ENCODE data around the gene MAPKAP1. TPM values are rescaled to one million over a fixed set of nuclear protein-coding genes. Genes with fewer than 3 reads are reported as not detected.

Gene MAPKAP1
- total RNA-seq, 1 donor from 2014 or later = 84.9 TPM

DNA sequence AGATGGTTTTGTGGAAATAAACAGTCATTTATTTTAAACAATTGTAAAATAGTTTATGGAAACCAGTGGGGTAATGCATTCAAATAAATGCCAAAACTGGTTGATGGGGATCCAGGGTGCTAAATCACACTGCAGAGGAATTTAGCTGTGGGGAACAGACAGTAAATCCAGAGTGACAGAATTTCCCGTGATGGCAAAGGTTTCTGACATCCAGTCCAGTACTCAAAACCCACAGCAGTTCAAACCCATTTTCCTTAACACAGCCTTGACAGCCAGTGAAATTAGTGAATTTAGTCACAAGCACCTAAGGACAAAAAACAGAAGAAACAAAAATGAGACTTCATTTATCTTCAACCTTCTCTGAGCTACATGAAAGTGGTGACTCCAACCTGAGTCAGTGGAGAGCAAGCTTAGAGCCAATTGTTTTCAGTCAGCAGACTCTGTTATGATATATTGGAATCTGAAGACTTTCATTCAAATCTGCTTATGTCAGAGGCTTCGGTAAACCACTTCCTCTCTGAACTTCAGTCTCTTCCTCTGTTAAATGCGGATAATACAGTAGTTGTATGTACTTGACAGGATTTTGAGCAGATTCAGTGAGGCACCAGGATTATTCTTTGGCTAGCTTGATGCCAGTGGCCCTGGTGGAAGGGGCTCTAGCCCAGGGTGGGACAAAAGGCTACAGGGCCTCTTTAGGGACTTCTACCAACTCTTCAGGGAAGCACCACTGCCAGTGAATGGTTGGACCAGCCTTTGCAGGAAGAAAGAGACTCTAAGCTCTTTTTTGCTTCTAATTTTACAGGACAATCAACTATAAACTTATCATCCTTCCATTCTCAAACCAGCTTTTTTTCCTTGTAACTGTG lies 185.3 kb downstream of the MAPKAP1 start:
- H3K27ac Mint-ChIP-seq = peak overlapping the region; percentile 32
- DNase-seq = no peak
- no peaks in the 10 kb centered on the region for H3K27me3 Mint-ChIP-seq
- peak overlapping the region; percentile 47 for H3K4me3 Mint-ChIP-seq
- intact Hi-C loops (cut with micrococcal nuclease) = no loop called here
- H3K36me3 Mint-ChIP-seq (ENCODE audit: low read depth) = peaks cover 24% of the 10 kb centered on the region
- H3K9me3 Mint-ChIP-seq = no peaks in the 10 kb centered on the region
- peak; percentile 45 for ATAC-seq (ENCODE audit: low read depth)
- CTCF ChIA-PET = interaction anchor here (1.5 kb wide), 1 partner anchor 37 kb away, joined by 3 read pairs; no protein-coding TSS in a partner anchor
- TF ChIP-seq, protein P1, sequence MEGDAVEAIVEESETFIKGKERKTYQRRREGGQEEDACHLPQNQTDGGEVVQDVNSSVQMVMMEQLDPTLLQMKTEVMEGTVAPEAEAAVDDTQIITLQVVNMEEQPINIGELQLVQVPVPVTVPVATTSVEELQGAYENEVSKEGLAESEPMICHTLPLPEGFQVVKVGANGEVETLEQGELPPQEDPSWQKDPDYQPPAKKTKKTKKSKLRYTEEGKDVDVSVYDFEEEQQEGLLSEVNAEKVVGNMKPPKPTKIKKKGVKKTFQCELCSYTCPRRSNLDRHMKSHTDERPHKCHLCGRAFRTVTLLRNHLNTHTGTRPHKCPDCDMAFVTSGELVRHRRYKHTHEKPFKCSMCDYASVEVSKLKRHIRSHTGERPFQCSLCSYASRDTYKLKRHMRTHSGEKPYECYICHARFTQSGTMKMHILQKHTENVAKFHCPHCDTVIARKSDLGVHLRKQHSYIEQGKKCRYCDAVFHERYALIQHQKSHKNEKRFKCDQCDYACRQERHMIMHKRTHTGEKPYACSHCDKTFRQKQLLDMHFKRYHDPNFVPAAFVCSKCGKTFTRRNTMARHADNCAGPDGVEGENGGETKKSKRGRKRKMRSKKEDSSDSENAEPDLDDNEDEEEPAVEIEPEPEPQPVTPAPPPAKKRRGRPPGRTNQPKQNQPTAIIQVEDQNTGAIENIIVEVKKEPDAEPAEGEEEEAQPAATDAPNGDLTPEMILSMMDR (IDR thresholded peaks at IDR 0.05) = no peak
- H3K4me1 Mint-ChIP-seq = peaks cover 38% of the 10 kb centered on the region
- POLR2A ChIA-PET = interaction anchor here (1.3 kb wide), 1 partner anchor 8 kb away, joined by 7 read pairs; no protein-coding TSS in a partner anchor

GRCh38 chr9:125519734-125520133 lies 187.3 kb downstream of the MAPKAP1 start:
- no peak overlapping the region for H3K27ac Mint-ChIP-seq
- CTCF ChIA-PET = no interaction called here
- H3K36me3 Mint-ChIP-seq (ENCODE audit: low read depth) = peaks cover 25% of the 10 kb centered on the region
- H3K4me1 Mint-ChIP-seq = peaks cover 25% of the 10 kb centered on the region
- ATAC-seq (ENCODE audit: low read depth) = no peak
- intact Hi-C loops (cut with micrococcal nuclease) = no loop called here
- DNase-seq = no peak
- no peak overlapping the region for H3K4me3 Mint-ChIP-seq
- TF ChIP-seq, protein P1 (IDR thresholded peaks at IDR 0.05) = no peak
- no peaks in the 10 kb centered on the region for H3K9me3 Mint-ChIP-seq
- POLR2A ChIA-PET = no interaction called here
- no peaks in the 10 kb centered on the region for H3K27me3 Mint-ChIP-seq

DNA sequence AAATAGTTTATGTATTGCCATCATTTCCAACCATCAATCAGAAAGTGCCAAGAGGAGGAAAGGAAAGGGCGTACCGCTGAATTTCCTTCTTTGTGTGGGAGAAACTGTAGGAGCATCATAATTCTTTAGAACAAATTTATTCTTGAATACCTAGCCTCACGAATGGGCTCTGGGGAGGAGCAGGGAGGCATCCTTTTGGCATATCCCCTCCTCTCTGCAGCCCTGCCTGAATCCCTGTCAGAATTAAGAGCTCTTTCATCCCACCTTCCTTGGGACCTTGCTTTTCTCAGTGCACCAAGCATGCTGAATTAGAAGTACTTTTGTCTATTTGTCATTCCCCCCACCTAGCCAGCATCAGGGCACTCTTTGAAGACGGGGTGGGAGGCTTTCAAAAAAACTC lies 189.4 kb downstream of the MAPKAP1 start:
- CTCF ChIA-PET = no interaction called here
- H3K4me3 Mint-ChIP-seq = no peak overlapping the region
- TF ChIP-seq, protein P1 (IDR thresholded peaks at IDR 0.05) = no peak

GRCh38 chr9:125515983-125516940 lies 190.7 kb downstream of the MAPKAP1 start:
- DNase-seq (no peak), ATAC-seq (ENCODE audit: low read depth) (no peak)
- H3K27me3 Mint-ChIP-seq = no peaks in the 10 kb centered on the region
- H3K27ac Mint-ChIP-seq = no peak overlapping the region
- TF ChIP-seq, protein P1 (IDR thresholded peaks at IDR 0.05) = no peak
- H3K36me3 Mint-ChIP-seq (ENCODE audit: low read depth) = peaks cover 33% of the 10 kb centered on the region
- H3K9me3 Mint-ChIP-seq = no peaks in the 10 kb centered on the region
- intact Hi-C loops (cut with micrococcal nuclease) = no loop called here
- H3K4me3 Mint-ChIP-seq = no peak overlapping the region
- H3K4me1 Mint-ChIP-seq = peaks cover 9% of the 10 kb centered on the region
- ChIA-PET CTCF (no interaction called here), POLR2A (no interaction called here)

More for the DNA sequence above, 189.4 kb downstream of the MAPKAP1 start:
- DNase-seq (no peak), ATAC-seq (ENCODE audit: low read depth) (no peak)
- H3K36me3 Mint-ChIP-seq (ENCODE audit: low read depth) = peaks cover 31% of the 10 kb centered on the region
- H3K4me1 Mint-ChIP-seq = peaks cover 22% of the 10 kb centered on the region
- H3K27me3 Mint-ChIP-seq = no peaks in the 10 kb centered on the region
- POLR2A ChIA-PET = no interaction called here
- intact Hi-C loops (cut with micrococcal nuclease) = no loop called here
- no peak overlapping the region for H3K27ac Mint-ChIP-seq
- H3K9me3 Mint-ChIP-seq = no peaks in the 10 kb centered on the region

DNA sequence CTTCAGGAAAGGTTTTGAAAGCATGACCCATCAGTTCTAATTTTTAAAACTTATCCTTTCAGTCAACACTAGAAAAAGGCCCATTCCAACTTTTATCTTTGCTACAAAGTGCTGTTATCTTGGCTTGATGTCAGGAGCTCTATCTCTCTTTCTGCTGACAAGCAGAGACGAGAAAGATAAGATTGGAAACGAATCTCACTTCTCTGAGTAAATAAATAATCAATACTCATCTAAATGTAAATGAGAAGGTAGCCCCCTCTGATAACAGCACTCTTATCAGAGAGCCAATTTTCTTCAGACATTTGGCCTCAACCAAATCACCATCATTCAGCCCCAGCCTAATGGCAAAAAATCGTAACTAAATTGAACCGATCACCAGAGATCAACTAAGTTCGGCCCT lies 191.7 kb downstream of the MAPKAP1 start:
- Mint-ChIP-seq H3K4me1 (peaks cover 2% of the 10 kb centered on the region), H3K4me3 (no peak overlapping the region), H3K27me3 (no peaks in the 10 kb centered on the region), H3K27ac (no peak overlapping the region), H3K36me3 (ENCODE audit: low read depth) (peaks cover 25% of the 10 kb centered on the region), H3K9me3 (no peaks in the 10 kb centered on the region)
- CTCF ChIA-PET = interaction anchor here (1.2 kb wide), 1 partner anchor 15 kb away, joined by 3 read pairs; no protein-coding TSS in a partner anchor
- POLR2A ChIA-PET = no interaction called here
- intact Hi-C loops (cut with micrococcal nuclease) = no loop called here
- DNase-seq = no peak
- TF ChIP-seq, protein P1 (IDR thresholded peaks at IDR 0.05) = no peak
- ATAC-seq (ENCODE audit: low read depth) = no peak
